ENCODE measurements around the gene TRPM2.

DNA sequence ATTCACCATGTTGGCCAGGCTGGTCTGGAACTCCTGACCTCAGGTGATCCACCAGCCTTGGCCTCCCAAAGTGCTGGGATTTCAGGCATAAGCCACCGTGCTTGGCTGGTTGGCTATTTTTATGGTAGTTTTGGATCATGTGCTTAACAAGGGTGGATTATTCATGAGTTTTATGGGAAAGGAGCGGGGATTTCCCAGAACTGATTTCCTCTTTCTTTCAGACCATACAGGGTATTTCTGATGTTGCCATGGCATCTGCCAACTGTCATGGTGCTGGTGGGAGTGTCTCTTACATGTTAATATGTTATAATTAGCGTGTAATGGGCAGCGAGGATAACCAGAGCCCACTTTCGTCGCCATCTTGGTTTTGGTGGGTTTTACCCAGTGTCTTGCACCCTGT, 3.2 kb downstream of the TRPM2 start:
- TF ChIP-seq EZH2phosphoT487 (IDR thresholded peaks at IDR 0.05; ENCODE audit: borderline replicate concordance) (no peak), POLR2AphosphoS5 (IDR thresholded peaks at IDR 0.05; ENCODE audit: low read depth, low read length) (no peak), RAD21 (IDR thresholded peaks at IDR 0.05; ENCODE audit: low read depth) (no peak), CTCF (IDR thresholded peaks at IDR 0.05 in 2 of 3, conservative IDR thresholded peaks at IDR 0.05 in 1 of 3; ENCODE audit: borderline replicate concordance in 1 of 3, insufficient read depth in 1 of 3, low read depth in 2 of 3, low read length in 2 of 3) (no peak), EZH2 (IDR thresholded peaks at IDR 0.05) (no peak), CBX3 (IDR thresholded peaks at IDR 0.05; ENCODE audit: low read depth) (no peak)
